ENCODE measurements around the gene PCDHGA12.

DNA sequence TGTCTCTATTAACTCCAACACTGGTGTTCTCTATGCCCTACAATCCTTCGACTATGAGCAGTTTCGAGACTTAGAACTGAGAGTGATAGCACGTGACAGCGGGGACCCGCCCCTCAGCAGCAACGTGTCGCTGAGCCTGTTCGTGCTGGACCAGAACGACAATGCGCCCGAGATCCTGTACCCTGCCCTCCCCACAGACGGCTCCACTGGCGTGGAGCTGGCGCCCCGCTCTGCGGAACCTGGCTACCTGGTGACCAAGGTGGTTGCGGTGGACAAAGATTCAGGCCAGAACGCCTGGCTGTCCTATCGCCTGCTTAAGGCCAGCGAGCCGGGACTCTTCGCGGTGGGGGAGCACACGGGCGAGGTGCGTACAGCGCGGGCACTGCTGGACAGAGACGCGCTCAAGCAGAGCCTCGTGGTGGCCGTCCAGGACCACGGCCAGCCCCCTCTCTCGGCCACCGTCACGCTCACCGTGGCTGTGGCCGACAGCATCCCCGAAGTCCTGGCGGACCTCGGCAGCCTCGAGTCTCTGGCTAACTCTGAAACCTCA, 7.5 kb upstream of the PCDHGA12 start:
- TF ChIP-seq, protein P1, sequence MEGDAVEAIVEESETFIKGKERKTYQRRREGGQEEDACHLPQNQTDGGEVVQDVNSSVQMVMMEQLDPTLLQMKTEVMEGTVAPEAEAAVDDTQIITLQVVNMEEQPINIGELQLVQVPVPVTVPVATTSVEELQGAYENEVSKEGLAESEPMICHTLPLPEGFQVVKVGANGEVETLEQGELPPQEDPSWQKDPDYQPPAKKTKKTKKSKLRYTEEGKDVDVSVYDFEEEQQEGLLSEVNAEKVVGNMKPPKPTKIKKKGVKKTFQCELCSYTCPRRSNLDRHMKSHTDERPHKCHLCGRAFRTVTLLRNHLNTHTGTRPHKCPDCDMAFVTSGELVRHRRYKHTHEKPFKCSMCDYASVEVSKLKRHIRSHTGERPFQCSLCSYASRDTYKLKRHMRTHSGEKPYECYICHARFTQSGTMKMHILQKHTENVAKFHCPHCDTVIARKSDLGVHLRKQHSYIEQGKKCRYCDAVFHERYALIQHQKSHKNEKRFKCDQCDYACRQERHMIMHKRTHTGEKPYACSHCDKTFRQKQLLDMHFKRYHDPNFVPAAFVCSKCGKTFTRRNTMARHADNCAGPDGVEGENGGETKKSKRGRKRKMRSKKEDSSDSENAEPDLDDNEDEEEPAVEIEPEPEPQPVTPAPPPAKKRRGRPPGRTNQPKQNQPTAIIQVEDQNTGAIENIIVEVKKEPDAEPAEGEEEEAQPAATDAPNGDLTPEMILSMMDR (conservative IDR thresholded peaks at IDR 0.05), result no peak
- no peak for TF ChIP-seq ZFX (IDR thresholded peaks at IDR 0.05)
